ENCODE measurements around the gene DCANP1. TPM values are rescaled to one million over a fixed set of nuclear protein-coding genes. Genes with fewer than 3 reads are reported as not detected.

The DCANP1 gene
- total and polyA plus RNA-seq, 8 donors = 0.06 to 0.24 (median 0.13) TPM; not detected in 3

DNA sequence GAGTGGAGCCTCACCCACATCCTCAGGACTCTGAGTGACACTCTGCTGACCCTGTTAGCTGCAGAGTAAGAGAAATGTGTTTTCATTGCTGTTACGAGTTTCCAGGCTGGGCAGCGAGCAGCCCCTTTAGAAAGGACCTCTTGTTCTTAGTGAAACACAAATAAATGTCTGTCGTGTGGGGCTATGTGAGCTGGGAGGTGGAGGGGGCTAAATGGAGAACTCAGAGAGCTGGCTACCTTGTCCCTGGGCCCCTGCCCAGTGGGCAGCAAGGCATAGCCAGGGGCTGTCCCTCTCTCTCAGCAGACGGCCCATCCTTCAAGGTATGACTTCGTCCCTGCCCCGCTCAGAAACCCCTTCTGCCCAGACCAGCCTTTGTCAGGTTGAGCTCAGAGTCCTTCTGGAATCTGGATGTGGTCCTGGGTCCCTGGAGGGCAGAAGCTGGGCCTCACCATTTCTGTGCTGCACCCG, 10.2 kb downstream of the DCANP1 start:
- H3K9me3 ChIP-seq = no peaks in the 10 kb centered on the region
- intact Hi-C loops (cut with DNase I) = no loop called here
- H3K4me1 ChIP-seq = peaks cover 6 to 68% of the 10 kb centered on the region in 2 donors
- TF ChIP-seq, protein P1, sequence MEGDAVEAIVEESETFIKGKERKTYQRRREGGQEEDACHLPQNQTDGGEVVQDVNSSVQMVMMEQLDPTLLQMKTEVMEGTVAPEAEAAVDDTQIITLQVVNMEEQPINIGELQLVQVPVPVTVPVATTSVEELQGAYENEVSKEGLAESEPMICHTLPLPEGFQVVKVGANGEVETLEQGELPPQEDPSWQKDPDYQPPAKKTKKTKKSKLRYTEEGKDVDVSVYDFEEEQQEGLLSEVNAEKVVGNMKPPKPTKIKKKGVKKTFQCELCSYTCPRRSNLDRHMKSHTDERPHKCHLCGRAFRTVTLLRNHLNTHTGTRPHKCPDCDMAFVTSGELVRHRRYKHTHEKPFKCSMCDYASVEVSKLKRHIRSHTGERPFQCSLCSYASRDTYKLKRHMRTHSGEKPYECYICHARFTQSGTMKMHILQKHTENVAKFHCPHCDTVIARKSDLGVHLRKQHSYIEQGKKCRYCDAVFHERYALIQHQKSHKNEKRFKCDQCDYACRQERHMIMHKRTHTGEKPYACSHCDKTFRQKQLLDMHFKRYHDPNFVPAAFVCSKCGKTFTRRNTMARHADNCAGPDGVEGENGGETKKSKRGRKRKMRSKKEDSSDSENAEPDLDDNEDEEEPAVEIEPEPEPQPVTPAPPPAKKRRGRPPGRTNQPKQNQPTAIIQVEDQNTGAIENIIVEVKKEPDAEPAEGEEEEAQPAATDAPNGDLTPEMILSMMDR (IDR thresholded peaks at IDR 0.05) = no peak
- H3K4me3 ChIP-seq = no peak overlapping the region
- DNase-seq = no peak
- peaks cover 0 to 16% of the 10 kb centered on the region in 2 donors for H3K27me3 ChIP-seq
- no peaks in the 10 kb centered on the region for H3K36me3 ChIP-seq
- H3K27ac ChIP-seq = peak overlapping the region in 1 of 2 donors; percentile 75
- no peak for ATAC-seq

DNA sequence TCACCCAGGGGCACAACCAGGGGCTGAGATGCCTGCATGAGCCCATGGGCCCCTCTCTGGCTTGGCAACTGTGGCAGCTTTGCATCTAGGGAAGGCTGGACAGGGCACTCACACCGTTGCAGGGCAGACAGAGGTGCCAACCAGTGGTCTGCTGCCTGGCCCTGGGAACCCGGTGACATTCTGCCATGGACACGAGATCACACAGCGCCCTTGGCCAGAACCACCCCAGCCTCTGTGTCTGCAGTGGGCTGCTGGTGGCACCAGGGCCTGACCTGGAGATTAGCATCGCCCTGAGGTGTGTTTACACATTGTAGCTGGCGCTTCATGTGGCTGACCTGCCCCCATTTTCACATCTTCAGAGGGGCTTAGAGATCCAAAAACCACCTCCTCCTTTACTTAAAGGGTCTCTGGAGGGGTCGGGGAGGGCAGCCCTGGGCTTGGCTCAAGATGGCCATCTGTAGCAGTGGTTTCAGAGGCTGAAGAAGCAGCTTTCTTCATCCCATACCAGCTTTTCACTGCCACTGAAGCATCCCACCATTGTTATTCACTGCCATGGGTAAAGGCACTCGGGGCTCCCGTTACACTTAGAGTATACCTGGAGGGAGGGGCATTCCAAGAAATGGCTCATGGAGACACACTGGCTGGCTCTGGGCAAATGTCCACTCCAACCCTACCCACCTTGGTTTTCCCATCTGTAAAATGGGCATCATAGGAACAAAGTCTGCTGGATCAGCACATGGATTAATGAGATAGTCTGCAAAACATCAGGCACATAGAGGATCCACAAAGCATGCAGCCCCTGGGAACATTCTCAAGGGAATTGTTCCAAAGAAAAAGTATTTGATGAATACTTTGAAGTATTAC, 11.4 kb downstream of the DCANP1 start:
- Histone ChIP-seq H3K4me3 (no peak overlapping the region), H3K4me1 (peaks cover 6 to 63% of the 10 kb centered on the region in 2 donors), H3K27ac (no peak overlapping the region), H3K9me3 (no peaks in the 10 kb centered on the region), H3K27me3 (peaks cover 0 to 16% of the 10 kb centered on the region in 2 donors), H3K36me3 (no peaks in the 10 kb centered on the region)
- DNase-seq = no peak
- intact Hi-C loops (cut with DNase I) = no loop called here
- no peak for ATAC-seq
- TF ChIP-seq, protein P1 (IDR thresholded peaks at IDR 0.05) = no peak

DNA sequence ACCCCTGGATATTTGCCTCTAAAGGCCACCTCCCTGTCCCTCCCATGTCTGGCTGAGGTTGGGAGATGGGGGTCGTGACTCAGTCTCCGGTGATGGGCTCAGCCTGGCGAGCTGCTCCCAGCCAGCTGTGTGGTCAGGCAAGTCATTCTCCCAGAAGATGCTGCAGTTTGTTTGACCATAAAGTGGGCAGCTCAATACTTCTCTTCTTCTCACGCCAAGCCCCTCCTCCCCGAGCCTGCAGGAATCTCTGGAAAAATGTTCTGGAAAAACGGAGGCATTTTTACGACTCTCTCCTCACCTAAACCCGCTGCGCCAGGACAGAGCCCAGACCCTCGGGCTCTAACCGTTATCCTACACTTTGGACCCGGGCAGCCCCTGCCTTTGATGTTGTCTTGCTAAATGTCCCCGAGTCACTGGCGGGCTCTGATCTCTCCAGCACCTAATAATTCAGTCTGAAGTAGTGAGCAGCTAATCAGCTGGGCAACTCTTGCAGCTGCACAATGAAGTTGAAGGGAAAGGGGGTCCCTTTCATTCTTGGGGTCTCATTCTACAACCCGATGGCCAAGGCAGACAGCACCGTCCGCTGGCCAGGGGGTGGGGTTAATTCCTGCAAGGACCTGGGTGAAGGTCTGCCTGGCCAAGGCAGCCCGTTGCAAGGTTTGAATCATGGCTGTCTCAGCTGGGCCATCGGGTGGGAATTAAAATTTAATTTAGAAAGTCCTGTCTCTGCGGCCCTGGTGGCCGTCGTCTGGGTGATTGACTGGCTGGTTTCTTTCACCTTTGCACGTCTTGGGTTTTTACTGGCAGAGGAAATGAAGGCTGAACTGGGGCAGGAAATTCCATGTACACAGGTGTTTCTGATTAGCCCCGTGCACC, 12.3 kb downstream of the DCANP1 start:
- TF ChIP-seq, protein P1 (IDR thresholded peaks at IDR 0.05) = no peak
- intact Hi-C loops (cut with DNase I) = no loop called here
- no peak for ATAC-seq
- DNase-seq = no peak
- no peaks in the 10 kb centered on the region for H3K9me3 ChIP-seq
- peaks cover 6 to 67% of the 10 kb centered on the region in 2 donors for H3K4me1 ChIP-seq
- H3K27ac ChIP-seq = peak overlapping the region; percentile 70 to 72
- H3K4me3 ChIP-seq = no peak overlapping the region
- no peaks in the 10 kb centered on the region for H3K36me3 ChIP-seq
- H3K27me3 ChIP-seq = peaks cover 0 to 16% of the 10 kb centered on the region in 2 donors

GRCh38 chr5:135433681-135434426, 13.3 kb downstream of the DCANP1 start:
- intact Hi-C loops (cut with DNase I) = no loop called here
- no peak overlapping the region for H3K4me3 ChIP-seq
- H3K36me3 ChIP-seq = no peaks in the 10 kb centered on the region
- peak in 1 of 4 donors; percentile 83 for DNase-seq
- peak; percentile 25 for ATAC-seq
- peaks cover 0 to 16% of the 10 kb centered on the region in 2 donors for H3K27me3 ChIP-seq
- H3K27ac ChIP-seq = peak overlapping the region; percentile 70 to 72
- TF ChIP-seq, protein P1 (IDR thresholded peaks at IDR 0.05) = no peak
- H3K4me1 ChIP-seq = peaks cover 6 to 59% of the 10 kb centered on the region in 2 donors
- H3K9me3 ChIP-seq = peaks cover 0 to 2% of the 10 kb centered on the region in 2 donors
